Liver (tissue), 9 donors: Measurements from ENCODE around the gene OSBPL9. TPM values are rescaled to one million over a fixed set of nuclear protein-coding genes. Genes with fewer than 3 reads are reported as not detected.

Experiments used
- DNase-seq: peaks from one replicate; pipeline ENCODE4 v3.0.0-alpha.2; 2017; ENCODE audit warnings: low spot score
- H3K27ac ChIP-seq, 2 donors: one replicate each; pipeline ENCODE4 v1.7.0; 2013; ENCODE audit warnings: inconsistent platforms in 2 of 2, low read length in 2 of 2, control low read depth in 1 of 2, low read depth in 1 of 2, mild to moderate bottlenecking in 1 of 2
- H3K27me3 ChIP-seq, 4 donors: one replicate each; pipeline versions ENCODE4 v1.6.1 to v1.7.0; 2013; ENCODE audit warnings: low read length in 3 of 4, inconsistent platforms in 1 of 4, mild to moderate bottlenecking in 1 of 4, moderate library complexity in 1 of 4; ENCODE audit not compliant: control insufficient read depth in 4 of 4, insufficient read depth in 4 of 4
- H3K36me3 ChIP-seq, 4 donors: one replicate each; pipeline versions ENCODE4 v1.6.1 to v1.7.0; 2013; ENCODE audit warnings: low read length in 3 of 4, mild to moderate bottlenecking in 3 of 4, low read depth in 1 of 4, moderate library complexity in 1 of 4; ENCODE audit not compliant: control insufficient read depth in 4 of 4, insufficient read depth in 3 of 4
- H3K4me1 ChIP-seq, 4 donors: one replicate each; pipeline versions ENCODE4 v1.6.1 to v1.7.0; 2013; ENCODE audit warnings: low read length in 3 of 4, mild to moderate bottlenecking in 3 of 4, moderate library complexity in 1 of 4; ENCODE audit not compliant: control insufficient read depth in 4 of 4, insufficient read depth in 4 of 4
- H3K4me3 ChIP-seq, 3 donors: one replicate each; pipeline versions ENCODE4 v1.6.1 to v1.7.0; 2013; ENCODE audit warnings: low read length in 3 of 3, control low read depth in 1 of 3, low read depth in 1 of 3, mild to moderate bottlenecking in 1 of 3
- H3K9ac ChIP-seq, 2 donors: one replicate each; pipeline ENCODE4 v1.7.0; 2013; ENCODE audit warnings: low read length in 2 of 2, mild to moderate bottlenecking in 2 of 2, moderate library complexity in 2 of 2, control low read depth in 1 of 2, low read depth in 1 of 2
- H3K9me3 ChIP-seq, 4 donors: one replicate each; pipeline versions ENCODE4 v1.6.1 to v1.7.0; 2013; ENCODE audit warnings: low read length in 3 of 4; ENCODE audit not compliant: control insufficient read depth in 4 of 4
- EGR1 ChIP-seq, 2 donors: IDR thresholded peaks; 2 replicates each; pipeline ENCODE4 v1.6.1; 2016 to 2018; ENCODE audit warnings: antibody characterized with exemption in 2 of 2, low read depth in 2 of 2
- FOXA1 ChIP-seq: IDR thresholded peaks from 2 replicates; pipeline ENCODE4 v1.6.1; 2016; ENCODE audit warnings: antibody characterized with exemption
- FOXA2 ChIP-seq: IDR thresholded peaks from 2 replicates; pipeline ENCODE4 v1.6.1; 2016; ENCODE audit warnings: antibody characterized with exemption
- GABPA ChIP-seq, 2 donors: IDR thresholded peaks in 1 of 2; conservative IDR thresholded peaks in 1 of 2; 2 replicates each; pipeline ENCODE4 v1.6.1; 2016; ENCODE audit warnings: antibody characterized with exemption in 2 of 2, mild to moderate bottlenecking in 1 of 2, moderate library complexity in 1 of 2
- HNF4A ChIP-seq, 2 donors: conservative IDR thresholded peaks; 2 replicates each; pipeline ENCODE4 v1.6.1; 2016; ENCODE audit warnings: antibody characterized with exemption in 2 of 2, mild to moderate bottlenecking in 2 of 2
- HNF4G ChIP-seq: IDR thresholded peaks from 2 replicates; pipeline ENCODE4 v1.6.1; 2016; ENCODE audit warnings: antibody characterized with exemption
- JUND ChIP-seq, 2 donors: IDR thresholded peaks; 2 replicates each; pipeline ENCODE4 v1.6.1; 2016; ENCODE audit warnings: antibody characterized with exemption in 2 of 2
- NR2F2 ChIP-seq: IDR thresholded peaks from 2 replicates; pipeline ENCODE4 v1.6.1; 2016; ENCODE audit warnings: antibody characterized with exemption
- RAD21 ChIP-seq, 2 donors: IDR thresholded peaks; 2 replicates each; pipeline ENCODE4 v1.6.1; 2016; ENCODE audit warnings: antibody characterized with exemption in 2 of 2, mild to moderate bottlenecking in 2 of 2
- RXRA ChIP-seq, 2 donors: IDR thresholded peaks; 2 replicates each; pipeline ENCODE4 v1.6.1; 2017 to 2018; ENCODE audit warnings: antibody characterized with exemption in 2 of 2, mild to moderate bottlenecking in 1 of 2
- SP1 ChIP-seq: IDR thresholded peaks from 2 replicates; pipeline ENCODE4 v1.6.1; 2018; ENCODE audit warnings: antibody characterized with exemption, mild to moderate bottlenecking
- TAF1 ChIP-seq: conservative IDR thresholded peaks from 2 replicates; pipeline ENCODE4 v1.6.1; 2016; ENCODE audit warnings: antibody characterized with exemption, mild to moderate bottlenecking
- YY1 ChIP-seq: IDR thresholded peaks from 2 replicates; pipeline ENCODE4 v1.6.1; 2016; ENCODE audit warnings: antibody characterized with exemption, mild to moderate bottlenecking
- WGBS: extraction: QIAGEN DNeasy Blood & Tissue Kit; methylation state at CpG from one replicate; pipeline ENCODE4 v1.1.7; 2013; 5-methylcytosine and 5-hydroxymethylcytosine counted together
- polyA plus RNA-seq, 2 donors: library from polyadenylated mRNA; stranded (reverse) in 1 of 2; unstranded in 1 of 2; fragments of 200-250 nt in 1 of 2; fragments of >200 nt in 1 of 2; fragmentation: Nextera tagmentation in 1 of 2; extraction: Ambion mirVana in 1 of 2; gene quantifications; one replicate each; pipeline versions ENCODE4 v1.2.1 to v1.2.3, GENCODE V29; 2013 to 2015
- total RNA-seq, 2 donors: library from RNA; depleted of rRNA; stranded (reverse); fragments of >200 nt; gene quantifications; one replicate each; pipeline ENCODE4 v1.2.3, GENCODE V29; 2014
- TF ChIP-seq, protein P1 (sequence below): IDR thresholded peaks from 2 replicates; pipeline ENCODE4 v1.6.1; 2016; ENCODE audit warnings: antibody characterized with exemption
- TF ChIP-seq, protein P2 (sequence below): IDR thresholded peaks from 2 replicates; pipeline ENCODE4 v1.6.1; 2016; ENCODE audit warnings: antibody characterized with exemption, mild to moderate bottlenecking
- TF ChIP-seq, protein P3 (sequence below): IDR thresholded peaks from 2 replicates; pipeline ENCODE4 v1.6.1; 2016; ENCODE audit warnings: antibody characterized with exemption
- TF ChIP-seq, protein P4 (sequence below): IDR thresholded peaks from 2 replicates; pipeline ENCODE4 v1.6.1; 2016; ENCODE audit warnings: antibody characterized with exemption
- TF ChIP-seq, protein P5 (sequence below): fragments of 150-350 bp; IDR thresholded peaks from 2 replicates; pipeline ENCODE4 v1.5.1; 2017; ENCODE audit warnings: improper control_type of control experiment, low read depth, low read length; ENCODE audit not compliant: missing input control
- donor health status: healthy.
- donor health status: healthy.
- donor health status: healthy.
- donor health status: healthy.
- donor health status: healthy.

The OSBPL9 gene
- total and polyA plus RNA-seq, 4 donors = 52.1 to 129 (median 60.4) TPM

DNA sequence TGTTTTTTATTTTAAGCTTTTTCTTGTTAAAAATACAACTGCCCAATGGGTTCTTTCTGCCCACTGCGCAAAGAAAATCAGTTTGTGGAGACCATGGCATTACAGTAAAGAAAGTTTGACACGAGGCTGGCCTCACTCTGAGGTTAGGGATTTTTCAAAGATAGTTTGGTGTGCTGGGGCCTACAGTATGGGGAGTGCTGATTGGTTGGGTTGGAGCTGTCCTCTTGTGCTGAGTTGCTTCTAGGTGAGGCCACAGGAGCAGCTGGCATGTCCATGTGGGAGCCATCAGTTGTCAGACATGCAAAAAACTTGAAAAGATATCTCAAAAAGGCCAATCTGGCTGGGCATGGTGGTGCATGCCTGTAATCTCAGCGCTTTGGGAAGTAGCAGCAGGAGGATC is 14.0 kb downstream of the OSBPL9 start:
- no peak for DNase-seq
- H3K4me1 ChIP-seq = peaks cover 5 to 8% (median 6%) of the 10 kb centered on the region in 4 donors
- no peaks in the 10 kb centered on the region for H3K27me3 ChIP-seq
- H3K36me3 ChIP-seq = no peaks in the 10 kb centered on the region
- no peak overlapping the region for H3K4me3 ChIP-seq
- no peak overlapping the region for H3K27ac ChIP-seq
- WGBS = 97% methylated on average over 3 of the region's 3 CpGs
- no peaks in the 10 kb centered on the region for H3K9me3 ChIP-seq
- no peak for TF ChIP-seq HNF4G
- no peak for TF ChIP-seq NR2F2
- TF ChIP-seq SP1 = no peak
- TF ChIP-seq RAD21 (IDR thresholded peaks at IDR 0.05) = no peak
- TF ChIP-seq, protein P1, sequence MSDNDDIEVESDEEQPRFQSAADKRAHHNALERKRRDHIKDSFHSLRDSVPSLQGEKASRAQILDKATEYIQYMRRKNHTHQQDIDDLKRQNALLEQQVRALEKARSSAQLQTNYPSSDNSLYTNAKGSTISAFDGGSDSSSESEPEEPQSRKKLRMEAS = no peak
- no peak for TF ChIP-seq JUND (IDR thresholded peaks at IDR 0.05)
- TF ChIP-seq, protein P2, sequence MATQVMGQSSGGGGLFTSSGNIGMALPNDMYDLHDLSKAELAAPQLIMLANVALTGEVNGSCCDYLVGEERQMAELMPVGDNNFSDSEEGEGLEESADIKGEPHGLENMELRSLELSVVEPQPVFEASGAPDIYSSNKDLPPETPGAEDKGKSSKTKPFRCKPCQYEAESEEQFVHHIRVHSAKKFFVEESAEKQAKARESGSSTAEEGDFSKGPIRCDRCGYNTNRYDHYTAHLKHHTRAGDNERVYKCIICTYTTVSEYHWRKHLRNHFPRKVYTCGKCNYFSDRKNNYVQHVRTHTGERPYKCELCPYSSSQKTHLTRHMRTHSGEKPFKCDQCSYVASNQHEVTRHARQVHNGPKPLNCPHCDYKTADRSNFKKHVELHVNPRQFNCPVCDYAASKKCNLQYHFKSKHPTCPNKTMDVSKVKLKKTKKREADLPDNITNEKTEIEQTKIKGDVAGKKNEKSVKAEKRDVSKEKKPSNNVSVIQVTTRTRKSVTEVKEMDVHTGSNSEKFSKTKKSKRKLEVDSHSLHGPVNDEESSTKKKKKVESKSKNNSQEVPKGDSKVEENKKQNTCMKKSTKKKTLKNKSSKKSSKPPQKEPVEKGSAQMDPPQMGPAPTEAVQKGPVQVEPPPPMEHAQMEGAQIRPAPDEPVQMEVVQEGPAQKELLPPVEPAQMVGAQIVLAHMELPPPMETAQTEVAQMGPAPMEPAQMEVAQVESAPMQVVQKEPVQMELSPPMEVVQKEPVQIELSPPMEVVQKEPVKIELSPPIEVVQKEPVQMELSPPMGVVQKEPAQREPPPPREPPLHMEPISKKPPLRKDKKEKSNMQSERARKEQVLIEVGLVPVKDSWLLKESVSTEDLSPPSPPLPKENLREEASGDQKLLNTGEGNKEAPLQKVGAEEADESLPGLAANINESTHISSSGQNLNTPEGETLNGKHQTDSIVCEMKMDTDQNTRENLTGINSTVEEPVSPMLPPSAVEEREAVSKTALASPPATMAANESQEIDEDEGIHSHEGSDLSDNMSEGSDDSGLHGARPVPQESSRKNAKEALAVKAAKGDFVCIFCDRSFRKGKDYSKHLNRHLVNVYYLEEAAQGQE = no peak
- TF ChIP-seq EGR1 (IDR thresholded peaks at IDR 0.05; ENCODE audit: low read depth in 2 of 2) = no peak
- TF ChIP-seq HNF4A (conservative IDR thresholded peaks at IDR 0.05) = no peak
- no peak for TF ChIP-seq FOXA1
- TF ChIP-seq, protein P3, sequence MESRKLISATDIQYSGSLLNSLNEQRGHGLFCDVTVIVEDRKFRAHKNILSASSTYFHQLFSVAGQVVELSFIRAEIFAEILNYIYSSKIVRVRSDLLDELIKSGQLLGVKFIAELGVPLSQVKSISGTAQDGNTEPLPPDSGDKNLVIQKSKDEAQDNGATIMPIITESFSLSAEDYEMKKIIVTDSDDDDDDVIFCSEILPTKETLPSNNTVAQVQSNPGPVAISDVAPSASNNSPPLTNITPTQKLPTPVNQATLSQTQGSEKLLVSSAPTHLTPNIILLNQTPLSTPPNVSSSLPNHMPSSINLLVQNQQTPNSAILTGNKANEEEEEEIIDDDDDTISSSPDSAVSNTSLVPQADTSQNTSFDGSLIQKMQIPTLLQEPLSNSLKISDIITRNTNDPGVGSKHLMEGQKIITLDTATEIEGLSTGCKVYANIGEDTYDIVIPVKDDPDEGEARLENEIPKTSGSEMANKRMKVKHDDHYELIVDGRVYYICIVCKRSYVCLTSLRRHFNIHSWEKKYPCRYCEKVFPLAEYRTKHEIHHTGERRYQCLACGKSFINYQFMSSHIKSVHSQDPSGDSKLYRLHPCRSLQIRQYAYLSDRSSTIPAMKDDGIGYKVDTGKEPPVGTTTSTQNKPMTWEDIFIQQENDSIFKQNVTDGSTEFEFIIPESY = no peak
- TF ChIP-seq GABPA (IDR thresholded peaks at IDR 0.05 in 1 of 2, conservative IDR thresholded peaks at IDR 0.05 in 1 of 2) = no peak
- TF ChIP-seq, protein P4, sequence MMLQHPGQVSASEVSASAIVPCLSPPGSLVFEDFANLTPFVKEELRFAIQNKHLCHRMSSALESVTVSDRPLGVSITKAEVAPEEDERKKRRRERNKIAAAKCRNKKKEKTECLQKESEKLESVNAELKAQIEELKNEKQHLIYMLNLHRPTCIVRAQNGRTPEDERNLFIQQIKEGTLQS = no peak
- TF ChIP-seq RXRA (IDR thresholded peaks at IDR 0.05) = no peak
- TF ChIP-seq FOXA2 = no peak
- TF ChIP-seq TAF1 = no peak
- no peak for TF ChIP-seq YY1
- TF ChIP-seq, protein P5, sequence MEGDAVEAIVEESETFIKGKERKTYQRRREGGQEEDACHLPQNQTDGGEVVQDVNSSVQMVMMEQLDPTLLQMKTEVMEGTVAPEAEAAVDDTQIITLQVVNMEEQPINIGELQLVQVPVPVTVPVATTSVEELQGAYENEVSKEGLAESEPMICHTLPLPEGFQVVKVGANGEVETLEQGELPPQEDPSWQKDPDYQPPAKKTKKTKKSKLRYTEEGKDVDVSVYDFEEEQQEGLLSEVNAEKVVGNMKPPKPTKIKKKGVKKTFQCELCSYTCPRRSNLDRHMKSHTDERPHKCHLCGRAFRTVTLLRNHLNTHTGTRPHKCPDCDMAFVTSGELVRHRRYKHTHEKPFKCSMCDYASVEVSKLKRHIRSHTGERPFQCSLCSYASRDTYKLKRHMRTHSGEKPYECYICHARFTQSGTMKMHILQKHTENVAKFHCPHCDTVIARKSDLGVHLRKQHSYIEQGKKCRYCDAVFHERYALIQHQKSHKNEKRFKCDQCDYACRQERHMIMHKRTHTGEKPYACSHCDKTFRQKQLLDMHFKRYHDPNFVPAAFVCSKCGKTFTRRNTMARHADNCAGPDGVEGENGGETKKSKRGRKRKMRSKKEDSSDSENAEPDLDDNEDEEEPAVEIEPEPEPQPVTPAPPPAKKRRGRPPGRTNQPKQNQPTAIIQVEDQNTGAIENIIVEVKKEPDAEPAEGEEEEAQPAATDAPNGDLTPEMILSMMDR = no peak
- no peak overlapping the region for H3K9ac ChIP-seq
